ENCODE results near the gene KIRREL3.
"Not testable (repeated sequence)": the region's sequence is repeated elsewhere in the genome, so short reads cannot be mapped to it uniquely, and the experiment has no call there.

The KIRREL3 gene

GRCh38 chr11:126380909-126381308 is 619.7 kb downstream of the KIRREL3 start:
- TF ChIP-seq CTCF (IDR thresholded peaks at IDR 0.05; ENCODE audit: insufficient read depth, missing control alignments) = no peak
- DNase-seq (ENCODE audit: insufficient read length, low spot score) = no peak
- FAIRE-seq = no peak

- FAIRE-seq (no peak), DNase-seq (ENCODE audit: insufficient read length, low spot score) (no peak)
- TF ChIP-seq CTCF (IDR thresholded peaks at IDR 0.05; ENCODE audit: insufficient read depth, missing control alignments) = no peak
These were observed 621.8 kb downstream of the KIRREL3 start for GRCh38 chr11:126378763-126379162.

GRCh38 chr11:126375726-126376125 is 624.8 kb downstream of the KIRREL3 start:
- DNase-seq (ENCODE audit: insufficient read length, low spot score) = no peak
- no peak for FAIRE-seq
- TF ChIP-seq CTCF (IDR thresholded peaks at IDR 0.05; ENCODE audit: insufficient read depth, missing control alignments) = no peak

GRCh38 chr11:126374562-126375300 is 625.8 kb downstream of the KIRREL3 start:
- DNase-seq (ENCODE audit: insufficient read length, low spot score); FAIRE-seq: not testable (repeated sequence)

- FAIRE-seq; DNase-seq (ENCODE audit: insufficient read length, low spot score): not testable (repeated sequence)
These were observed 627.0 kb downstream of the KIRREL3 start for GRCh38 chr11:126373389-126374066.

Measured in D721Med (cell line).